GM12878 (cell line): ENCODE measurements around the gene CBFB. TPM values are rescaled to one million over a fixed set of nuclear protein-coding genes. Genes with fewer than 3 reads are reported as not detected.

ENCODE experiments used
- ATAC-seq: fragments of 200-7000 bp; cut with Tn5 transposase; 3 replicates; pipeline ENCODE4 v1.9.1; 2020; ENCODE audit warnings: mild to moderate bottlenecking, moderate library complexity
- BruUV-seq: library from RNA; stranded (reverse); fragments of 400-500 nt; replicated peaks from 2 replicates; lab custom pipeline; 2021; lab: Mats Ljungman, UMichigan
- CTCF ChIA-PET: fragments of 300-600 bp; sonication (Branson Sonifier 250); formaldehyde crosslinking; extraction: SDS; loops from one replicate; lab custom pipeline; 2021; ENCODE audit warnings: inconsistent platforms; lab: Yijun Ruan, JAX
- POLR2A ChIA-PET: fragments of 350-600 bp; formaldehyde crosslinking; extraction: SDS; loops from one replicate; lab custom pipeline; 2021; ENCODE audit warnings: inconsistent platforms; lab: Charles Lee
- RAD21 ChIA-PET: fragments of 300-600 bp; sonication (Branson Sonifier 250); formaldehyde crosslinking; loops from one replicate; lab custom pipeline; 2023; ENCODE audit warnings: antibody characterized with exemption; ENCODE audit not compliant: unreplicated experiment; lab: Charles Lee
- SMC1A ChIA-PET: fragments of 300-600 bp; sonication (Branson Sonifier 250); formaldehyde crosslinking; loops from one replicate; lab custom pipeline; 2023; ENCODE audit not compliant: unreplicated experiment, uncharacterized antibody; lab: Charles Lee
- DNase-seq: peaks from one replicate; pipeline ENCODE4 v3.0.0-alpha.2; 2011; ENCODE audit warnings: low read depth, low spot score
- FAIRE-seq: peaks from 3 replicates; lab custom pipeline; 2011; peaks lifted over from hg19 to GRCh38; lab: Jason Lieb, UNC
- H2AFZ ChIP-seq: 2 replicates; pipeline ENCODE4 v1.6.0; 2011; ENCODE audit warnings: low read depth, low read length, control low read depth; ENCODE audit not compliant: control insufficient read depth
- H3K27ac ChIP-seq: 2 replicates; pipeline ENCODE4 v1.5.1; 2011; ENCODE audit warnings: control low read depth; ENCODE audit not compliant: control insufficient read depth, insufficient read depth
- H3K27me3 ChIP-seq, 2 experiments: replicated peaks in 1 of 2; 2 replicates each; pipeline versions ENCODE4 v1.6.0 to v1.6.1; 2011; ENCODE audit warnings: low read length in 1 of 2; ENCODE audit not compliant: control insufficient read depth in 2 of 2, insufficient read depth in 2 of 2
- H3K36me3 ChIP-seq, 2 experiments: 2 replicates each; pipeline ENCODE4 v1.5.1; 2011; ENCODE audit warnings: low read length in 1 of 2; ENCODE audit not compliant: control insufficient read depth in 2 of 2, insufficient read depth in 2 of 2
- H3K4me1 ChIP-seq: 2 replicates; pipeline ENCODE4 v1.6.1; 2011; ENCODE audit warnings: mild to moderate bottlenecking, low read length, moderate library complexity, mixed read lengths; ENCODE audit not compliant: control insufficient read depth, insufficient read depth
- H3K4me2 ChIP-seq: 2 replicates; pipeline ENCODE4 v1.6.0; 2011; ENCODE audit warnings: control low read depth; ENCODE audit not compliant: control insufficient read depth, insufficient read depth
- H3K4me3 ChIP-seq: fragments of 200-600 bp; sonication (generic); 2 replicates; pipeline ENCODE4 v1.5.1; 2016
- H3K79me2 ChIP-seq: 2 replicates; pipeline ENCODE4 v1.6.0; 2011; ENCODE audit warnings: low read length; ENCODE audit not compliant: control insufficient read depth, insufficient read depth
- H3K9ac ChIP-seq: 2 replicates; pipeline ENCODE4 v1.8.0; 2011; ENCODE audit warnings: low read length, control low read depth, mixed read lengths; ENCODE audit not compliant: control insufficient read depth, insufficient read depth
- H3K9me3 ChIP-seq: replicated peaks from 3 replicates; pipeline ENCODE4 v1.5.1; 2011; ENCODE audit warnings: mild to moderate bottlenecking, low read length; ENCODE audit not compliant: control insufficient read depth, insufficient read depth
- H4K20me1 ChIP-seq: 2 replicates; pipeline ENCODE4 v1.6.0; 2011; ENCODE audit not compliant: control insufficient read depth, insufficient read depth
- ATF2 ChIP-seq: IDR thresholded peaks from 2 replicates; pipeline ENCODE4 v1.6.1; 2012; ENCODE audit warnings: low read length, inconsistent platforms
- CREM ChIP-seq: IDR thresholded peaks from 2 replicates; pipeline ENCODE4 v1.6.1; 2014; ENCODE audit warnings: antibody characterized with exemption, low read depth
- E4F1 ChIP-seq: fragments of 450-650 bp; IDR thresholded peaks from 2 replicates; pipeline ENCODE4 v1.6.1; 2018; ENCODE audit warnings: borderline replicate concordance, mild to moderate bottlenecking; ENCODE audit not compliant: partially characterized antibody
- ESRRA ChIP-seq: IDR thresholded peaks from 2 replicates; pipeline ENCODE4 v1.6.1; 2012; ENCODE audit warnings: mild to moderate bottlenecking, low read length, improper control_type of control experiment
- MAX ChIP-seq: IDR thresholded peaks from 2 replicates; pipeline ENCODE4 v1.6.1; 2012; ENCODE audit warnings: low read depth, low read length, improper control_type of control experiment
- PRDM15 ChIP-seq: fragments of 450-650 bp; formaldehyde crosslinking; IDR thresholded peaks from 2 replicates; pipeline ENCODE4 v1.4.0; 2020; ENCODE audit warnings: mild to moderate bottlenecking, moderate library complexity
- SMAD1 ChIP-seq: fragments of 450-650 bp; IDR thresholded peaks from 2 replicates; pipeline ENCODE4 v1.6.1; 2018; ENCODE audit warnings: mild to moderate bottlenecking, low read depth; ENCODE audit not compliant: partially characterized antibody
- SMAD5 ChIP-seq: IDR thresholded peaks from 2 replicates; pipeline ENCODE4 v1.6.1; 2016; ENCODE audit warnings: antibody characterized with exemption, low read depth
- SREBF2 ChIP-seq: IDR thresholded peaks from 2 replicates; pipeline ENCODE4 v1.6.1; 2012; ENCODE audit warnings: mild to moderate bottlenecking, low read length
- WRNIP1 ChIP-seq: IDR thresholded peaks from 2 replicates; pipeline ENCODE4 v1.6.1; 2011; ENCODE audit warnings: low read depth, low read length, improper control_type of control experiment, borderline replicate concordance
- ZNF207 ChIP-seq: fragments of 450-650 bp; IDR thresholded peaks from 2 replicates; pipeline ENCODE4 v1.6.1; 2014; ENCODE audit warnings: antibody characterized with exemption, mild to moderate bottlenecking, borderline replicate concordance
- WGBS: methylation state at CpG from one replicate; pipeline ENCODE4 v1.1.6; 2016; ENCODE audit warnings: low lambda C conversion rate; ENCODE audit not compliant: insufficient replicate concordance, insufficient coverage; ENCODE audit errors: missing lambda C conversion rate; 5-methylcytosine and 5-hydroxymethylcytosine counted together
- in situ Hi-C: fragments of 300-500 bp; cut with MboI; formaldehyde crosslinking; loops from 9 replicates; pipeline ENCODE4 v1.14.3; 2018; ENCODE audit warnings: mixed read lengths
- intact Hi-C: fragments of 100-400 bp; cut with micrococcal nuclease; formaldehyde crosslinking; loops from one replicate; pipeline ENCODE4 v1.14.2; 2022; ENCODE audit not compliant: unreplicated experiment
- polyA plus RNA-seq, 11 experiments: library from polyadenylated mRNA; depleted of rRNA in 4 of 11; unstranded in 6 of 11; stranded (reverse) in 5 of 11; fragments of >200 nt; fragmentation: Nextera tagmentation in 4 of 11; fragmentation: Illumina TruSeq in 1 of 11; extraction: Ambion mirVana in 4 of 11; extraction: Trizol in 1 of 11; gene quantifications; 1 replicate in 1 of 11; 2 replicates in 10 of 11; pipeline versions ENCODE4 v1.2.1 to v1.2.3, GENCODE V29; 2011 to 2016; ENCODE audit warnings: inconsistent platforms in 2 of 11, missing spikeins in 2 of 11, low read depth in 1 of 11
- total RNA-seq, 4 experiments: library from RNA; depleted of rRNA in 3 of 4; stranded (reverse); fragments of >200 nt in 3 of 4; fragmentation: Illumina TruSeq in 1 of 4; extraction: Trizol in 1 of 4; gene quantifications; 2 replicates each; pipeline versions ENCODE4 v1.2.1 to v1.2.3, GENCODE V29; 2013 to 2021

CBFB gene
- total and polyA plus RNA-seq, 10 of the 15 experiments (the other 5 are each of a cell fraction or from before 2014, with no cell fraction given), result 25.3 to 83.8 (median 65.7) TPM

GRCh38 chr16:67023689-67024088, 5.3 kb upstream of the CBFB start (continued):
- TF ChIP-seq SMAD1, result no peak
- TF ChIP-seq, all 136 proteins: peak for 0

GRCh38 chr16:67024384-67025209, 4.4 kb upstream of the CBFB start:
- no peak overlapping the region for H3K4me3 ChIP-seq
- no peaks in the 10 kb centered on the region for H3K36me3 ChIP-seq
- FAIRE-seq (no peak), DNase-seq (no peak), ATAC-seq (no peak)
- H3K27me3 ChIP-seq, result no peaks in the 10 kb centered on the region
- H2AFZ ChIP-seq, result no peak overlapping the region; the same call in 1 of the 2 replicates
- no peak overlapping the region for H3K9ac ChIP-seq
- SMC1A ChIA-PET, result interaction anchor here (1.1 to 1.3 kb wide), 2 partner anchors 58 to 136 kb away, joined by 4 read pairs; no protein-coding TSS in a partner anchor
- RAD21 ChIA-PET, result no interaction called here
- CTCF ChIA-PET, result interaction anchor here (0.6 to 1.6 kb wide), 2 partner anchors 40 to 76 kb away, joined by 3 read pairs; no protein-coding TSS in a partner anchor
- WGBS, result 95% methylated on average over 4 of the region's 4 CpGs
- in situ Hi-C loops, result loop anchor here (25.0 kb wide), 1 partner anchor 487 kb away; no protein-coding TSS in a partner anchor
- H3K27ac ChIP-seq, result no peak overlapping the region
- intact Hi-C loops, result no loop called here
- H3K9me3 ChIP-seq, result no peaks in the 10 kb centered on the region
- peaks cover 13% of the 10 kb centered on the region for H3K79me2 ChIP-seq
- BruUV-seq, result no TSS peak
- H3K4me1 ChIP-seq, result peaks cover 13% of the 10 kb centered on the region
- H3K4me2 ChIP-seq, result no peak overlapping the region
- H4K20me1 ChIP-seq, result no peaks in the 10 kb centered on the region
- POLR2A ChIA-PET, result no interaction called here
- no peak for TF ChIP-seq SMAD5
- TF ChIP-seq PRDM15 (CRISPR knock-in tag), result no peak
- TF ChIP-seq SREBF2, result no peak
- TF ChIP-seq CREM, result no peak
- no peak for TF ChIP-seq WRNIP1
- TF ChIP-seq MAX, result no peak
- TF ChIP-seq ZNF207, result no peak
- no peak for TF ChIP-seq ATF2
- TF ChIP-seq E4F1, result no peak
- no peak for TF ChIP-seq ESRRA
